HTR-8/SVneo (cell line): ENCODE measurements around the gene SLC5A11.
A peak's percentile ranks its signal among the peaks of the same experiment; 100 is the strongest.

ENCODE experiments used
- DNase-seq: peaks from one replicate; pipeline ENCODE4 v3.0.0; 2011; ENCODE audit warnings: low spot score, mixed read lengths; ENCODE audit not compliant: insufficient read length
- FAIRE-seq: peaks from 2 replicates; lab custom pipeline; 2011; peaks lifted over from hg19 to GRCh38; lab: Jason Lieb, UNC

Gene SLC5A11

DNA sequence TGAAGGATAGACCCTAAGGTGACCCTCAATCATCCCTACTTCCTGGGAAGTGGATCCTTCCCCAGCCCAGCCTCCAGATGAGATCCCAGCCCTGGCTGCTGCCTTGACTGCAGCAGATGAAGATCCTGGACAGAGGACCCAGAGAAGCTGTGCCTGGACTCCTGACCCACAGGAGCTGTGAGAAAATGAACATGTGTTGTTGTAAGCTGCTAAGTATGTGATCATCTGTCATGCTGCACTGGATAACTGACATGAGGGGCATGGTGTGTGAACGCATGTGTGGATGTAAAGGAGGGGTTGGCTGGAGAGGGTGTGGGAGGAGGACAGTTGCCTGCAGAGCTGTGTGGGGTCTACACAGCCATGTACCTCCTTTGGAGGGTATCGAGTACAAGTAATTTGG, 69.3 kb downstream of the SLC5A11 start:
- no peak for DNase-seq

GRCh38 chr16:24915576-24915975, 69.8 kb downstream of the SLC5A11 start:
- no peak for DNase-seq
- FAIRE-seq: no peak

More for the DNA sequence above, 69.3 kb downstream of the SLC5A11 start:
- peak; percentile 33 for FAIRE-seq

GRCh38 chr16:24917236-24917635, 71.5 kb downstream of the SLC5A11 start:
- FAIRE-seq: no peak
- DNase-seq: no peak

DNA sequence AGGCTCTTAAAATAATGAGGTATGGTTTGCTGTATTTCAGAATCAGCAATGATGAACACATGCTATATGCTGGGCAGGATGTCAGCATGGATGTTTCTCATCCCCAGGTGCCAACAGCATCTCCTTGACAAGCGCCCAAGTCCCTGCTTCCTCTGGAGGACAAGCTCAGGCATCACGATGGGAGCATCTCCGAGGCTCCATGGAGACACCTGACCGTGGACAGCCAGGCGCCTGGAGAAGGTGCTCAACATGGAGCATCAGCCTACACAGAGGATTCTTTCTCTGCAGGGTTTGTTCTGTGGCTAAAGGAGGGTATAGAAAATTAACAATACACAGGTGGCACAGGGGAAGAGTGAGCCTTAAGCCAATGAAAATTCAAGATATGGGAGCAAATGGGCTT, 72.1 kb downstream of the SLC5A11 start:
- FAIRE-seq (no peak), DNase-seq (no peak)

DNA sequence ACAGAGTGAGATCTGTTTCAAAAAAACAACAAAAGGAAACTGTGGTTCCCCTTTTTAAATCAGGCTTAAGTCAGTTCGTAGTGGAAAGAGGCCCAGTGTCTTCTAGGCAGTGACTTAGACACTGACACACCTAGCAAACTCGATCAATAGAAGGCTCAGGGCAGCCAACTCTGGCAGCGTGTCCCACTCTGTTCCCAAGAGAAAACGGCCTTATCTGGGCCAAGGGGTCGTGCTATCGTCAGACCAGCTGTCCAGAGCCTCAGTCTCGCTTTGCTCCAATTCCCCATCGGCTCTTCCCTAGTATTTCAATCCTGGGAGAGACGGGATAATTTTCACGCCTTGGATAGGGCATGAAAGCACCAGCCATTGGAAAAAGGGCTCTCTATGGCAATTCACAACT, 72.9 kb downstream of the SLC5A11 start:
- DNase-seq: no peak
- FAIRE-seq: no peak

DNA sequence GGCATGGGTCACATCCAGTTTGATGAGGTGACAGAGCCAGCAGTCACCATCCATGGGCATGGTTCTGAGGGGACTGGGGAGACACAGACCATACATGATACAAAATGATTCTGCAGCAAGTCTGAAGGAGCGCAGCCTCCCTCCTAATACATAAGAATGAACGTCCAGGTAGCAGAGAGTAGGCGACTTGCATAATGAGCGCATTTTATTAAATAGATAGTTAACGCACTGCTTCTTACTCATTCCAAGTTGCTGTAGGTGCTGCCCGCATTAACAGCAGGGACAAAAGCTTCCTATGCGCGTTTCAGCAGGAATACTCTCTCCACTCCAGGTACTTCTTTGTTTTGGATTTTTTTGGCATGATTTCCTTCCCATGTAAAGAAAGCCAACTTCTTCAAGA, 73.8 kb downstream of the SLC5A11 start:
- no peak for FAIRE-seq
- DNase-seq: no peak

DNA sequence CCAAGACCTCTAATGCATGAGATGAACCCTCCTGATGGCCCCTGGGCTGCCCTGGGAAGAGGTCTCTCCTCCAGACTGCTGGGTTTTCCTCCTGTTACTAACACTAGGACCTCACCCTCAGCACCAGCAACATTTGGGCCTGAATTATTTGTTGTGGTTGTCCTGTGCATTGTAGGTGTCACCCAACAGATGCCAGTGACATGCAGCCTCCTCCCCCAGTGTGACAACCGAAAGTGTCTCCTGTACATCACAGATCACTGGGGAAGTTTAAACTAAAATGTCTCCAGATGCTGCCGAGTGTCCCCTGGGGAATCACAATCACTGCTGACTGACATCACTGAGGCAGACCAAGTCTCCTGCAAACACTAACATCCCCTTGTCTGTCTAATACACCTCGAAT, 74.8 kb downstream of the SLC5A11 start:
- no peak for FAIRE-seq

DNA sequence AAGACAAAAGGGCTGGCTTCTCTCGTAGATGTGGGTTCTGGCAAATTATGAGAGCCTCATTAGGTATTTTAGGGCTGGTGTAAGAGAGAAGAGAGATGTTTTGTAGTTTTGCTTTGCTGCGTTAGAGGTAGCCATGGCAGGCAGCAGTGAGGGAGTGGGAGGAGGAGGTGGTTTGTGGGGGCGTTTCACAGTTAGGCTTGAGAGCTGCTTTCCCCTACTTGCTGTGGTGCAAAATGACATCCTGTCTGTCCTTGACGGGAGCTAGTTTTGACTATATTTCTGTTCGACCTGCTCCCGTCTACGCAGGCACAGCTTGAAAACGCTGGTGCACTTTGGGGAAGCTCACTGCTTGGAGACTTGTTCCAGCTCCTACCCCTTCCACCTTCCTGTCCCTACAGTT, 75.5 kb downstream of the SLC5A11 start:
- FAIRE-seq (no peak), DNase-seq (no peak)

More for the DNA sequence above, 74.8 kb downstream of the SLC5A11 start:
- DNase-seq: no peak

DNA sequence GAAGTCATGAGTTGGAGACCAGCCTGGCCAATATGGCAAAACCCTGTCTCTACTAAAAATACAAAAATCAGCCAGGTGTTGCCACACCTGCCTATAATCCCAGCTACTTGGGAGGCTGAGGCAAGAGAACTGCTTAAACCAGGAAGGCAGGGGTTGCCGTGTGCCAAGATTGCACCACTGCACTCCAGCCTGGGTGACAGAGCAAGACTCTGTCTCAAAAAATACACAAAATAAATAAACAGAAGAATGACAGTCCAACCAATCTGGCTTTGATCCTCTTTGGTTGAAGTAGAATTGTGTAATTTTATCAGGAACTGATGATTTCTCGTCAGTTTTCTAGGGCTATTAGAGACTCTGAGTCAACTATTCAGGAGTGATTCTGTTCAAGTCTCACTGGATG, 79.4 kb downstream of the SLC5A11 start:
- FAIRE-seq: no peak
- no peak for DNase-seq

GRCh38 chr16:24929409-24929808, 83.6 kb downstream of the SLC5A11 start:
- DNase-seq (no peak), FAIRE-seq (no peak)

- DNase-seq (no peak), FAIRE-seq (no peak)
Measured at GRCh38 chr16:24930440-24930839, 84.7 kb downstream of the SLC5A11 start.

DNA sequence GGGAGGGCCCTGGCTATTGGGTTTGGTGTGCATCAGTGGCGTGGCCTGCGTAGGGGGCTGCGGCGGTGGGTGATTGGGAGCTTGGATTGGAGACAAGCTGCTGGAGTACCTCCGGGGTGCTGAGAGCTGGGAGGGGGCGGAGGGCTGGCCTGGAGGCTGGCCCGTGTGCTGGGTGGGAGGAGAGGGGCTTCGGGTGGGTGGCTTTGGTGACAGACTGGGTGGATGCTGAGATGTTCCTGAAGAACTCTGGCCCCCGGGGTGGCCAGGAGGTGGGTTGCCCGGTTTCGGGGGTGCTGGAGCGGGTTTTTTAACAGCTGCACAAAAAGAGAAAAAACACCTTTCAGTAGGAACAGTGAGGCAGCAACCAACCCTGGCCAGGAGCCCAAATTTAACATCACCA, 85.3 kb downstream of the SLC5A11 start:
- DNase-seq: no peak
- no peak for FAIRE-seq

DNA sequence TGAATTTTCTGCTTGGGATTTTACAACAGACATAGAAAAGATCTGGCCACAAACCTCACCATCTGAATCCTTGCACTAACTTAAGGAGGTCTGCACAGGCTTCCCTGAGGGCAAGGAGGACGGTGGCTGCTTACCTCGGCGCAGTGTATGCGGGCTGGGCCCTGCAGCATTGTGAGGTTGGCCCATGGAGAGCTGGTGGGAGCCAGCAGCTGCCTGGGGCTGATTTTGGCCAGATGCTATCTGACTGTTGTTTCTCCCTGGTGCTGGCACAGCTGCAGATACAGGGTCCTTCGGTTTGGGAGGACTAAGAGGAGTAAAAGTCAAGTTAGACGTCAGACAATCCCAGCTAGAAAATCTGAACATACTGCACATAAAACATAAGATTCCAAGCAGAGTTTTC, 89.6 kb downstream of the SLC5A11 start:
- no peak for FAIRE-seq
- DNase-seq: no peak

- FAIRE-seq: no peak
- DNase-seq: no peak
Measured at GRCh38 chr16:24936151-24936550, 90.4 kb downstream of the SLC5A11 start.

GRCh38 chr16:24939224-24939623, 93.5 kb downstream of the SLC5A11 start:
- FAIRE-seq: no peak

DNA sequence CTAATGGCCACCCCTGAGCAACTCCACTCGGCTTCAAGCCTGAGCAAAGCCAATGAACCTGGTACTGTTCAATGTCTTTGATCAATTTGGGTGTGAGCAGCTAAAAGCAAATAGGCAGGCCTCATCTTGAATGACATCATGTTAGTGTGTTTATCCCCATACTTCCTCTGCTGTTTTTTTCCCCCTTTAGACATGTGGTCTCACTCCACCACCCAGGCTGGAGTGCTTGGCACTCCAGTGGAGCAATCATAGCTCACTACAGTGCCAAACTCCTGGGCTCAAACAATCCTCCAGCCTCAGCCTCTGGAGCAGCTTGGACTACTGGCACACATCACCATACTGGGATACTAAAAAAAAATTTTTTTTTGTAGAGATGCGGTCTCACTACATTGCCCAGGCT, 94.0 kb downstream of the SLC5A11 start:
- no peak for FAIRE-seq

More at GRCh38 chr16:24939224-24939623, 93.5 kb downstream of the SLC5A11 start:
- no peak for DNase-seq

DNA sequence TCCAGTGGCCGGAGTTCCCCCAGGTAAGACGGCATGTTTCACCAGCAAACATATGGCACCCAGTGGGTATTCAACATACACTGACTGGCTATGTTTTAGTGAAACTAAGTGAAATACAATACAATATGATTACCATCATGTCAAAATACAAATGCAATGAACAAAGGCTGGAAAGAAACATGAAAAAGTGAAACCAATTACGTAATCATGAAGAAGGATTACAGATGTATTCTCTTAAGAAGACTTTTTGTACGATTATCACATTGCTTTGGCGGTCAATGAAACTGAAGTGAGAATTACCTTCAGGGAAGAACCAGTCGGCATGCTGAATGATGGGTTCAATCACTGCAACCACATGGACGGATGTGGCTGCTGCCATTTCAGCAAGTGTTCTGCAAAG, 97.7 kb downstream of the SLC5A11 start:
- DNase-seq (no peak), FAIRE-seq (no peak)

More for the DNA sequence above, 94.0 kb downstream of the SLC5A11 start:
- DNase-seq: no peak

DNA sequence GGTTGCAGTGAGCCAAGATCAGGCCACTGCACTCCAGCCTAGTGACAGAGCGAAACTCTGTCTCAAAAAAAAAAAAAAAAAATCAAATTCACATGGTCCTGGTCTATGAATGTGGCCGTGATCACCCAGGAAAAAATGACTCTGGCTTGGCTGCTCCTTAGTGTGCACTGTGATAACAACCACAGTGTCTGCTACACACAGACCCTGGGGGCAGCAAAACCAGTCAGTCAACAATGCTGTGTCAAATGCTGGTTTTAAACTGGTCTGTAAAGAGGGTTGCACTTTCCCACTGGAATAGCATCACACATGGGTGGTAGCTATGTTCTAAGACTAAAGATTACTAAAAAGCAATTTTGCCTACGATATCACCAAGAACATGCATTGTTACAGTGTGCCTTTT, 98.4 kb downstream of the SLC5A11 start:
- DNase-seq: no peak
- FAIRE-seq: no peak

- FAIRE-seq (no peak), DNase-seq (no peak)
Measured at GRCh38 chr16:24946155-24946554, 100.4 kb downstream of the SLC5A11 start.

DNA sequence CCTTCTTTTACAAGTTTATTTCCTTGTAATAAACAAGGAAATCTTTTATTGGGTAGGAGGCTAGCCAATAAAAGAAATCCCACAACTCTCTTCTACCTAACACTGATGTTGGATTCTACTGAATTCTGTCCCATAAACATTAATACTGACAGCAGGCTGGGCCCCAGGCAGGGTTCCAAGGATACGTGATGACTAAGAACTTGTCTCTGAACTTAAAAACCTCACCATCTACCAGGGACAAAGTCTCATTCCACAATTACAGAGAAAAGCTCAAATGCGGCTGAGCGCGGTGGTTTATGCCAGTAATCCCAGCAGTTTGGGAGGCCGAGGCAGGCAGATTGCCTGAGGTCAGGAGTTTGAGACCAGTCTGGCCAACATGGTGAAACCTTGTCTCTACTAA, 104.5 kb downstream of the SLC5A11 start:
- DNase-seq (no peak), FAIRE-seq (no peak)

DNA sequence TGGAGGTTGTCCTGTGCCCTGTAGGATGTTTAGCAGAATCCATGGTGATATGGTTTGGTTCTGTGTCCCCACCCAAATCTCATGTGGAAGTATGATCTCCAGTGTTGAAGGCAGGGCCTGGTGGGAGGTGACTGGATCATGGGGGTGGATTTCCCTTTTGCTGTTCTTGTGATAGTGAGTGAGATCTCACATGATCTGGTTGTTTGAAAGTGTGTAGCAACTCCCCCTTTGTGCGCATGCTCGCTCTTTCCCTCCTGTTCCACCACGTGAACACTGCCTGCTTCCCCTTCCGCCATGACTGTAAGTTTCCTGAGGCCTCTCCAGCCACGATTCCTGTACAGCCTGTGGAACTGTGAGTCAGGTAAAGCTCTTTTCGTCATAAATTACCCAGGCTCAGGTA, 107.5 kb downstream of the SLC5A11 start:
- FAIRE-seq: no peak
- no peak for DNase-seq

DNA sequence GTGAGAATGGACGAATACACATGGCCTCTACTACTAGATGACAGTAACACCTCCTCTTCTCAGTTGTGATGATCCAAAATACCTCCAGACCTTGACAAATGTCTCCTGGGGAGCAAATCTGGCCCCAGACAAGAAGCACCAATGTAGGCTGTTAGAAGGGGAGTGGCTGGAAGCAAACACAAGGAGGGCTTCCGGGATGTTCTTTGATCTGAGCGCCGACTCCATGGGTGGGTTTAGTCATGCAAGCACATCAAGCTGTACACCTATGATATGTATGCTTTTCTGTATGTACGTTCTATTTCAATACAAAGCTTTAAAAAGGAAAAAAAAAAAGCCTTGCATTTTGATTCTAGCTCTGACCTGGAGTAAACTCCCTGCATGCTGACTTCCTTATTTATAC, 108.0 kb downstream of the SLC5A11 start:
- FAIRE-seq (no peak), DNase-seq (no peak)

DNA sequence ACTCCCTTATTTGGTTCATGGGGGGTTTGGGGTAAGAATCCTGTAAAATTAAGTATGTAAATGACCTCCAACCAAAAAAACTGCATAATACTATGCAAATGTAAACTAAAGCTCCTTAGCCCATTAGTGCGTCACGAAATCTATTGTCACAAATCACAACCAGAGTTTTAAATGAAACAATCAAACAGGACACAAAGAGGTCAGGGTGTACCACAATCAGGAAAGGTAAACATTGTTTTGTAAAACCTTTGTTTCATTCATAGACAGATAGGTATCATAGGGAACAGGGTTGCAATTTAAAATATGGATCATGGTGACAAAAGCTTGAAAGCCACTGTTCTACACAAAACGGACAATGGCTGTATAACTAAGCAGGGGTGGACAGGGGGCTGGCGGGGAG, 108.4 kb downstream of the SLC5A11 start:
- FAIRE-seq (no peak), DNase-seq (no peak)
